HG02884 (cell line): ENCODE measurements around the gene ARHGEF7.

Experiments used
- ATAC-seq: cut with Tn5 transposase; IDR thresholded peaks from one replicate; pipeline ENCODE4 v1.9.1; 2021; ENCODE audit warnings: mild to moderate bottlenecking, moderate library complexity; ENCODE audit not compliant: unreplicated experiment

ARHGEF7 gene

DNA sequence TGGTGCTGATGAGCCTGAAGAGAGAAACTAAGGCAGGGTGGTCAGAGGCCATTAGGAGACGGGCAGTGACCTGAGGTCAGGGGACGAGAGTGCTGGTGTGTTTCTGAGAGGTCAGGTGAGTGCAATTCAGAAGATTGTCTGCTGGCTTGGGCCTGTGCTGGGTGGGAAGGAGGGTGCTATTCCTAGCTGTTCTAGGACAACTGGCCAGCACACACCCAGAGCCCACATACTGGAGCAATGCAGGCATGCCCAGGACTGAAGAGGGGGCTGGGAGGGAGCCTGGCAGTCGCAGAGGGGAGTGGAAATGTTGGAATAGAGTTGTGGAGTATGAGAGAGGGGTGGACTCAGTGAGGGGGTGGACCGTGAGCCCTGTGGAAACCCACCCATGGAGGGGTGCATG lies 16.5 kb downstream of the ARHGEF7 start:
- no peak for ATAC-seq

DNA sequence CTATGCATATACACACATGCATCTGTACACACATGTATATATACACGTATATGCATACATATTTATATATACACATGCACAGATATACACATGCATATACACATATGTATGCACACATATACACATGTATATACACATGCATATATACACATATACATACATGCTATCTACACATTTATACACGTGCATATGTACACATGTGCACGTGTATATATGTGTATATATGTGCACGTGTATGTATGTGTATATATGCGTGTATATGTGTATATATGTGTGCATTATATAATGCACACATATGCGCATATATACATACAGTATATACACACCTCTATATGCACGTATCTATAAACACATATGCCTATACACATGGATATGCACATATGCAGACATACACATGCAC lies 17.8 kb downstream of the ARHGEF7 start:
- ATAC-seq, result no peak

- no peak for ATAC-seq
Observed at GRCh38 chr13:111139452-111139851, 24.3 kb downstream of the ARHGEF7 start.

DNA sequence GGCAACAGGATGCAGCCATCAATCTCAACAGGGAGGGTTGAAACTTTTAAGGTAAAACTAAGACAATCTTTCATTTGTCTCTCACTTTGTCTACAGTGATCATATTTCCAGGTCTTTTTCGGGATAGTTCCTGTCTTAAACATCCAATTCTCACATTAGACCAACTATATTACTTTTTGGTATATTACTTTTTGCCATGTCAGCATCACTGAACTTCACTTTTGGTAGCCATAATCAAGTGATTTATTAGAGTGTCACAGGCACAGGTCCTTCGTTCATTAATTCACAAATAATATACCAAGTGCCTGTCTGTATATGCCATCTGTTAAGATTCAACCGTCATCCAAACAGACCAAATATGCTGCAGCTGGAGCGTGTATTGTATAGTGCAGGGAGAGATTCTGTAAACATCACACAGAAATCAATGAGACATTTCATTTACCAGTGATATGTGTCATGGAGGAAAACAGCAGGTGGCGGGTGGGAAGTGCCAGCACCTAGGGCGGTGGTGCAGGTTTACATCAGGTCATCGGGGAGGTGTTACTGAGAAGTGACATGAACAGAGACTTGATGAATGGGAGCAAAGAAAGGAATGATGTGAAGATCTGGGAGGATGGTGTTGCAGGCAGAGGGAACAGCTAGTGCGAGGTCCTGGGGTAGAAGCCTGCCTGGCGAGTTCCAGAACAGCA lies 24.9 kb downstream of the ARHGEF7 start:
- ATAC-seq, result no peak

DNA sequence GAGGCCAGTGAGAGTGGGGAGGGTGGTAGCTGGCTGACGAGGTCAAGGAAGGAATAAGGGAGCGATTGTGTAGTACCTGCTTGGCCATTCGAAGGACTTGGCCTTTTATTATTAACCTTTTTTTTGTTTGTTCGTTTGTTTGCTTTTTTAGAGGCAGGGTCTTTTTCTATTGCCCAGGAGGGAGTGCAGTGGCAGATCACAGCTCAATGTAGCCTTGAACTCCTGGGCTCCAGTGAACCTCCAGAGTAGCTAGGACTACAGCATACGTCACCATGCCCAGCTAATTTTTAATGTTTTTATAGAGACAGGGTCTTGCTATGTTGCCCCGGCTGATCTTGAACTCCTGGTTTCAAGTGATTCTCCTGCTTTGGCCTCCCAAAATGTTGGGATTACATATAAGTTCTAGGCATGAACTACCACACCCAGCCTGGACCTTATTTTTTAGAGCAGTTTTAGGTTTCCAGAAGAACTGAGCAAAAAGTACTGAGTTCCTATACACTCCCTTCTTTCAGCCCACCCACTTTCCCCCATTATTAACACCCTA lies 25.5 kb downstream of the ARHGEF7 start:
- ATAC-seq, result no peak

DNA sequence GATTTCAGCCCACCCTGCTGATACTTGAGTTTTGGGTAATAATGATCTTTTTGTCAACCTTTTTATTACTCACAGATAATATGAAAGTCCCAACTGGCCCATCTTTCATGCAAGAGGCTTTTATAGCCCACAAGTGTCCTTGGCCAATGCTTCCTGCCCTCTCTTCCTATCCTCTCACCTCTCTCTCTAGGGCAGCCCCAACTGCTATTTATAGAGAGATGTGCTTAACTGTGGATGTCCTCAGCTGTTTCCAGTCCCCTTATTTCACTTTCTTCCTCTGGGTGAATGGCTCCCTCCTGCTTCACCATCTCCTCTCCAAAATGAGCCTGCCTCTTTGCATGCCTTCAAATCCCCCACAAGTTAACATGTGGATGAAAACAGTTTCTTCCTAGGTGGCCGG lies 27.4 kb downstream of the ARHGEF7 start:
- no peak for ATAC-seq

DNA sequence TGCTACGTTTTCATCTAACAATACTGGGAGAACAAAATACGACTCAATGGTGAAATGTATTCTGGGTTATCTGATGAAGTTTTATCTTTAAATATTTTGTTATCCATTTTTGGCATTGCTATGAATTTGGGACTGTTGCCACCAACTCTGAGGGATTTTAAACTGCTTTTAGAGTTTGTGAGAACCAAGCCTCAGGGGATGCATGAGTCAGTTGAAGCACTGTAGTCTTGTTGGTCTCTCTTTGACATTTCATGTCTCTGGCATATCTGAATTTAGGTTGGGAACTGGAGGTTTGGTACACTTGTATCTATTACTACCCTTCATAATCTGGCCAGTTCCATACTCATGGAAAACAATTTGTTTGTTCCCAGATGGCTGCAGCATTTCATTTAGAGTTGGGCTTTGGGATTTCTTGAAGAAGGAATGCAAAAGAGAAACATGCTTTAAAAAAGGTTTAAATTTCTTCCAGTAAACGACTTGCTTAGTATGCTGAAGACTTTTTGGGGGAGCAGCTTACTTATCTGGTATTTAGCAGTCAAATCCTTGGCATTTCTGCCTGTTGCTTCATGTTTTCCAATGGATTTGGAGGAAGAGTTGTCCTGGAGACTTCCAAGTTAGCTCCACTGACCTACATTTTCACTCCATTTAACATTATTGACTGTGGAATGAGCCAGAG lies 28.9 kb downstream of the ARHGEF7 start:
- no peak for ATAC-seq

DNA sequence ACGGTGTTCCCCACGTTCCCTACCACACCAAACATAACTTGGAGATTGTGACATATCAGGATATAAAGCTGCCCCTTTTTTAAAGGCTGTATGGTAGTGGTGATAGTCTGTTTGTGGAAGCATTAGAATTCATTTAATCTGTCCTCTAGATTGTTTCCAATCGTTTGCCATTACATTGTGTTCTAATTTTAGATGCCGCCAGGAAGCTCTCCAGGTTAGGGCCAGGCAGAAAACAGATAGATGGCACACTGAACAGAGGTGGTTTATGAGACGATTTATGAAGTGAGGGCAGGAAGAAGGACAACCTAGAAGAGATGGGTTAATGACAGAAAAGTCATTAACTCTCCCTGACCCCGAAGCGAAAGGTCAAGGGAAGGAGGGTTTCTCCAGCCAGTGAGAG lies 30.0 kb downstream of the ARHGEF7 start:
- ATAC-seq, result no peak

DNA sequence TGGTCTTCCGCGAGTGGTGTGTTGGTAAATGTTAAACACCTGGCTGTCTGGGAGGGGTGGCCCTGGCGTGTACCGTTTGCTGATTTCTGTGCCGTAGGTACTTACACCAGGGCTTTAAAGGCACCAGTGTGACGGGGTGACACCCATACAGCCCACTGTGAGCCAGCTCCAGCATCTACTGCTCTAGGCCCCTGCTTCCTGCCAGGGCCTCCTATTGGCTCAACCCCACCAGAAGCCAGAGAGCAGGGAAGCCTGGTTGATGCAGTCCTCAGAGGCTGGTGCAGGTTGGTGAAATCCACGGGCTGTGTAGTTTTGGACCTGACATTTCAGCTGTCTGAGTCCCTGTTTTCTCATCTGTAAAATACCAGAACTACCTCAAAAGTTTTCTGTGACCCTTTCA lies 30.4 kb downstream of the ARHGEF7 start:
- ATAC-seq, result no peak

DNA sequence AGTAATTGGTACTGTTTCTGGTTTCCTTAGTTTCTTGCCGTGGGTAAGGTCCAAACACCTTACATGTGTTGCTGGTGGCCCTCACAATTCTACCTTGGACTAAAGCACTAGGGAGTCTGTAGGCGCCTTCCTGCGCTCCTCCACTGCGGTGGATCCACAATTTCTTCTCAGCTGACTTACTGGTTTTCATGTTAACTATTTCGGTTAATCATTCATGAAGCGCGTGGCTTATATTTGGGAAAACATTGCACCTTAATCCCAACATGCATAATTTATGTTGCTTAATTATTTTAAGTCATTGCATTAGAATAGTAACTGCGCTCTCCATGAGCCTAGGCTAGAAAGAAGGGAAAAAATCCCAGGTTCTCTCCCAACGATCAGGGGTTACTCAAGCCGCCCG lies 37.7 kb downstream of the ARHGEF7 start:
- ATAC-seq, result no peak

GRCh38 chr13:111153279-111153976 lies 38.3 kb downstream of the ARHGEF7 start:
- ATAC-seq, result peak; percentile 85

GRCh38 chr13:111153977-111154332 lies 38.8 kb downstream of the ARHGEF7 start:
- ATAC-seq, result peak; percentile 41

GRCh38 chr13:111156421-111156820 lies 41.3 kb downstream of the ARHGEF7 start:
- ATAC-seq, result no peak

DNA sequence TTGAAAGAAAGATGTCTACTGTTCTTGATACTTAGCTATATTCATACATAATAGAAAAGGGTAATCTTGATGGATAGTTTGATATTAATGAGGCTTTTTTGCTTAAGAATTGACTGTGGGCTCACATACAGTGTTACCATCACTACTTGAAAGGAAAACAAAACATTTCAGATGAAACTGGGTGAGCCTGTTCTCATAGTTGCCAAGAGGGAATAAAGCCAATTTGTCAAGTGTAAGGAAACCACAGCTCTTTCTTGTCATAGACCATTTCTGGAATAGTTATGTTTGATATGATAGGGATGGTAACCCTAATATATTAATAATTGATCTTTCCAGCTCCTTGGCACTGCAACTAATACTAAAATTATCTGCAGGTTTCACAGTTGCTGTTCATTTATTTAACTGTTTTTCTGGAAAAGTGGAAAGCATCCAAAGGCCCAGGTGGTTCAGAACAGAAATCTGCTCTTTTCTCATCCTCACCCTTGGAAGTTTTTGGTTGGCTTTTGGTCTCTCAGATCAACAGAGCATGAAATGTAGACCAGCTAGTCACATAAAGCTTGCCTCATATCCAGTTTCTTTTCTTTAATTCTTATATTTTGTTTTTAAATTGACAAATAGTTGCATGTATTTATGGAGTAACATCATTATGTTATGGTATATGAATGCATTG lies 43.2 kb downstream of the ARHGEF7 start:
- ATAC-seq, result no peak

DNA sequence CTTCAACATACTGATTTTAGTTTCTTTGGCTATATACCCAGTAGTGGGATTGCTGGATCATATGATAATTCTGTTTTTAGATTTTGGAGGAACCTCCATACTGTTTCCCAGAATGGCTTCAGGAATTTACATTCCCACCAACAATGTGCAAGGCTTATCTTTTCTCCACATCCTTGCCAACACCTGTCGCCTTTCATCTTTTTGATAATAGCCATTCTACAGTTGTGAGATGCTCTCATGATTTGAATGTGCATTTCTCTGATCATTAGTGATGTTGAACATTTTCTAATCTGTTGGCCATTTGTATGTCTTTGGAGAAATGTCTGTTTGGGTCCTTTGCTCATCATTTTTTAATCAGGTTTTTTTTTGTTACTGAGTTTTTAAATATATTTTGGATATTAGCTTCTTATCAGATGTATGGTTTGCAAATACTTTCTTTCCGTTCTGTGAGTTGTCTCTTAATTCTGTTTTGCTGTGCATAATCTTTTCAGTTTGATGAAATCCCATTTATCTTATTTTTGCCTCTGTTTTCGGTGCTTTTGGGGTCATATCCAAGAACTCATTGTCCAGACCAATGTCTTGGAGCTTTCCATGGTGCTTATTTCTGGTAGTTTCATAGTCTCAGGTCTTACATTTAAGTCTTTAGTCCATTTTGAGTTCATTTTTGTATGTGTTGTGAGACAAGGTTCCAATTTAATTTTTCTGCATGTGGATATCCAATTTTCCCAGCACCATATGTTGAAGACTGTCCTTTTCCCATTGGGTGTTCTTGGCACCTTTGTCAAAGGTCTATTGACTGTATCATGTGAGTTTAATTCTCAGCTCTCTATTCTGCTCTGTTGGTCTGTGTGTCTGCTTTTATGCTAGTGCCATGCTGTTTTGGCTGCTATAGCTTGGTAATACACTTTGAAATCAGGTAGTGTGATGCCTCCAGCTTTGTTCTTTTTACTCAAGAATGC lies 44.5 kb downstream of the ARHGEF7 start:
- ATAC-seq, result no peak

GRCh38 chr13:111160648-111161047 lies 45.5 kb downstream of the ARHGEF7 start:
- no peak for ATAC-seq

GRCh38 chr13:111161601-111162600 lies 46.8 kb downstream of the ARHGEF7 start:
- peak; percentile 30 for ATAC-seq

GRCh38 chr13:111165241-111166010 lies 50.3 kb downstream of the ARHGEF7 start:
- ATAC-seq, result peak; percentile 52
